ENCODE data around the gene WDR46. TPM values are rescaled to one million over a fixed set of nuclear protein-coding genes. Genes with fewer than 3 reads are reported as not detected.

WDR46 gene
- total RNA-seq, 1 experiment from 2014 or later, result 99.2 TPM

- peaks cover 31% of the 10 kb centered on the region for H3K23me2 ChIP-seq (ENCODE audit: insufficient read length, low read depth, low read length, poor library complexity, severe bottlenecking)
- H2BK5ac ChIP-seq (ENCODE audit: insufficient read length, low read length), result no peak overlapping the region
- H3K79me2 ChIP-seq (ENCODE audit: insufficient read depth, low read length), result no peaks in the 10 kb centered on the region; the same call in 1 of the 2 replicates
- peak; percentile 77 for DNase-seq
- H3K4me1 ChIP-seq (ENCODE audit: insufficient read depth, low read length), result no peaks in the 10 kb centered on the region
- no peak overlapping the region for H2BK120ac ChIP-seq (ENCODE audit: low read depth, low read length, poor library complexity, severe bottlenecking)
- H3T11ph ChIP-seq (ENCODE audit: low read length), result no peak overlapping the region
- no peak overlapping the region for H2AFZ ChIP-seq (ENCODE audit: low read length)
- H2BK12ac ChIP-seq (ENCODE audit: insufficient read length, low read depth, low read length), result no peak overlapping the region
- H2BK20ac ChIP-seq (ENCODE audit: low read depth, low read length, poor library complexity, severe bottlenecking), result no peak overlapping the region
- H3K4me1 Mint-ChIP-seq, result peaks cover 42 to 46% of the 10 kb centered on the region in 2 experiments
- no peak overlapping the region for H2BK15ac ChIP-seq (ENCODE audit: low read depth, low read length)
- H4K8ac ChIP-seq (replicated peaks; ENCODE audit: insufficient read length, low read depth, low read length), result no peak overlapping the region
- no peaks in the 10 kb centered on the region for H4K20me1 ChIP-seq (ENCODE audit: control insufficient read depth, insufficient read depth, insufficient read length)
- H3K4me3 Mint-ChIP-seq, result peak overlapping the region; percentile 83 to 97
- H3K27me3 Mint-ChIP-seq (ENCODE audit: low read depth), result no peaks in the 10 kb centered on the region; the same call in 1 of the 2 replicates
- peak overlapping the region in 1 of 3 experiments; percentile 68; a peak in 1 of 7 replicates for H3K27ac Mint-ChIP-seq
- H4K91ac ChIP-seq (ENCODE audit: insufficient read length, low read depth, low read length), result no peak overlapping the region
- no peak overlapping the region for H3K23ac ChIP-seq (ENCODE audit: insufficient read length, low read depth, low read length)
- H3K9me3 Mint-ChIP-seq, result no peaks in the 10 kb centered on the region
- no peak overlapping the region for H3K9ac ChIP-seq (ENCODE audit: extremely low read depth, insufficient read length, low read length)
- no peak overlapping the region for H4K5ac ChIP-seq (ENCODE audit: insufficient read length, low read depth, low read length)
- no peak overlapping the region for H3K4ac ChIP-seq (ENCODE audit: low read depth, low read length)
- H3K36me3 Mint-ChIP-seq (ENCODE audit: insufficient read depth in 1 of 3, low read depth in 3 of 3), result peaks cover 7 to 27% (median 19%) of the 10 kb centered on the region in 3 experiments; a peak in 6 of 7 replicates
- no peaks in the 10 kb centered on the region for H3K27me3 ChIP-seq (ENCODE audit: insufficient read depth, low read length)
- no peak overlapping the region for H3K56ac ChIP-seq (ENCODE audit: insufficient read length, low read depth, low read length)
- no peak for TF ChIP-seq CTCF (conservative IDR thresholded peaks at IDR 0.05)
- no peak overlapping the region for H3K27ac ChIP-seq (ENCODE audit: insufficient read length, low read depth, low read length)
- H3K79me1 ChIP-seq (ENCODE audit: insufficient read depth, low read depth, low read length, poor library complexity, severe bottlenecking), result no peaks in the 10 kb centered on the region
- H3K9me3 ChIP-seq (ENCODE audit: control insufficient read depth, low read depth, low read length), result no peaks in the 10 kb centered on the region
- WGBS (ENCODE audit: extremely low coverage, insufficient read length, low lambda C conversion rate), result no CpG with 5 or more reads among the region's 10 CpGs
- H3K4me2 ChIP-seq (ENCODE audit: insufficient read depth, insufficient read length, low read length), result peak overlapping the region; percentile 92
- H3K14ac ChIP-seq (ENCODE audit: insufficient read depth, low read length), result peak overlapping the region; percentile 49; the same call in 1 of the 2 replicates
- H2AK5ac ChIP-seq (ENCODE audit: insufficient read length, low read length), result no peak overlapping the region
- peak overlapping the region; percentile 39 for H3K18ac ChIP-seq (ENCODE audit: insufficient read length, low read depth, low read length)
These were observed 25.5 kb upstream of the WDR46 start for GRCh38 chr6:33314515-33314942.

Measured in H9 (cell line).